Dermis blood vessel endothelial cell (primary cell): ENCODE measurements around the gene EXOC3. TPM values are rescaled to one million over a fixed set of nuclear protein-coding genes. Genes with fewer than 3 reads are reported as not detected.
"Not testable (repeated sequence)": the region's sequence is repeated elsewhere in the genome, so short reads cannot be mapped to it uniquely, and the experiment has no call there.

Experiments used
- DNase-seq: peaks from one replicate; pipeline ENCODE4 v3.0.0; 2010
- total RNA-seq: library from RNA; depleted of rRNA; stranded (reverse); fragments of >200 nt; gene quantifications from 2 replicates; pipeline ENCODE4 v1.2.3, GENCODE V29; 2014

Gene EXOC3
- total RNA-seq, 1 donor from 2014 or later, result 52.1 TPM

- no peak for DNase-seq
These were observed 35.1 kb upstream of the EXOC3 start for GRCh38 chr5:407801-408268.

- DNase-seq, result peak; percentile 17
These were observed 32.0 kb upstream of the EXOC3 start for GRCh38 chr5:410911-411517.

- no peak for DNase-seq
These were observed 31.2 kb upstream of the EXOC3 start for GRCh38 chr5:411728-412127.

GRCh38 chr5:414991-415927 is 27.7 kb upstream of the EXOC3 start:
- DNase-seq, result not testable (repeated sequence)

GRCh38 chr5:415928-416635 is 26.9 kb upstream of the EXOC3 start:
- no peak for DNase-seq

GRCh38 chr5:416636-416960 is 26.4 kb upstream of the EXOC3 start:
- DNase-seq, result no peak

GRCh38 chr5:417301-418161 is 25.4 kb upstream of the EXOC3 start:
- no peak for DNase-seq

- no peak for DNase-seq
These were observed 24.5 kb upstream of the EXOC3 start for GRCh38 chr5:418162-419121.

GRCh38 chr5:419970-420369 is 23.0 kb upstream of the EXOC3 start:
- DNase-seq, result no peak

- no peak for DNase-seq
These were observed 22.2 kb upstream of the EXOC3 start for GRCh38 chr5:420632-421286.

- DNase-seq, result no peak
These were observed 21.6 kb upstream of the EXOC3 start for GRCh38 chr5:421287-421880.

- no peak for DNase-seq
These were observed 21.1 kb upstream of the EXOC3 start for GRCh38 chr5:421901-422300.

GRCh38 chr5:422323-423232 is 20.4 kb upstream of the EXOC3 start:
- DNase-seq, result no peak

GRCh38 chr5:423233-423565 is 19.8 kb upstream of the EXOC3 start:
- no peak for DNase-seq

GRCh38 chr5:423626-424261 is 19.2 kb upstream of the EXOC3 start:
- no peak for DNase-seq

- DNase-seq, result no peak
These were observed 18.5 kb upstream of the EXOC3 start for GRCh38 chr5:424301-425110.

- peak; percentile 70 for DNase-seq
These were observed 17.3 kb upstream of the EXOC3 start for GRCh38 chr5:425714-426113.
